GM12878 (cell line): ENCODE data around the gene ATG12. TPM values are rescaled to one million over a fixed set of nuclear protein-coding genes. Genes with fewer than 3 reads are reported as not detected.

Experiments
- BCLAF1 ChIP-seq: fragments of 450-650 bp; IDR thresholded peaks from 2 replicates; pipeline ENCODE4 v1.6.1; 2017; ENCODE audit warnings: antibody characterized with exemption, mild to moderate bottlenecking, moderate library complexity
- CEBPZ ChIP-seq: fragments of 150-350 bp; IDR thresholded peaks from 2 replicates; pipeline ENCODE4 v1.6.1; 2016; ENCODE audit warnings: low read depth, low read length
- E2F8 ChIP-seq: fragments of 450-650 bp; IDR thresholded peaks from 2 replicates; pipeline ENCODE4 v1.6.1; 2018; ENCODE audit warnings: mild to moderate bottlenecking, low read depth, moderate library complexity; ENCODE audit not compliant: partially characterized antibody
- KLF5 ChIP-seq: fragments of 450-650 bp; IDR thresholded peaks from 2 replicates; pipeline ENCODE4 v1.6.1; 2014; ENCODE audit warnings: mild to moderate bottlenecking; ENCODE audit not compliant: partially characterized antibody
- LARP7 ChIP-seq: fragments of 450-650 bp; IDR thresholded peaks from 2 replicates; pipeline ENCODE4 v1.6.1; 2017; ENCODE audit warnings: mild to moderate bottlenecking
- POLR2A ChIP-seq: IDR thresholded peaks from 2 replicates; pipeline ENCODE4 v1.6.1; 2011; ENCODE audit warnings: low read depth, mild to moderate bottlenecking, low read length
- WRNIP1 ChIP-seq: IDR thresholded peaks from 2 replicates; pipeline ENCODE4 v1.6.1; 2011; ENCODE audit warnings: low read depth, low read length, improper control_type of control experiment, borderline replicate concordance
- polyA plus RNA-seq, 11 experiments: library from polyadenylated mRNA; depleted of rRNA in 4 of 11; unstranded in 6 of 11; stranded (reverse) in 5 of 11; fragments of >200 nt; fragmentation: Nextera tagmentation in 4 of 11; fragmentation: Illumina TruSeq in 1 of 11; extraction: Ambion mirVana in 4 of 11; extraction: Trizol in 1 of 11; gene quantifications; 1 replicate in 1 of 11; 2 replicates in 10 of 11; pipeline versions ENCODE4 v1.2.1 to v1.2.3, GENCODE V29; 2011 to 2016; ENCODE audit warnings: inconsistent platforms in 2 of 11, missing spikeins in 2 of 11, low read depth in 1 of 11
- total RNA-seq, 4 experiments: library from RNA; depleted of rRNA in 3 of 4; stranded (reverse); fragments of >200 nt in 3 of 4; fragmentation: Illumina TruSeq in 1 of 4; extraction: Trizol in 1 of 4; gene quantifications; 2 replicates each; pipeline versions ENCODE4 v1.2.1 to v1.2.3, GENCODE V29; 2013 to 2021

The ATG12 gene
- total and polyA plus RNA-seq, 10 of the 15 experiments (the other 5 are each of a cell fraction or from before 2014, with no cell fraction given): 23.2 to 92.0 (median 58.6) TPM

GRCh38 chr5:115841382-115842088 is at the start of gene ATG12, which contains the start of gene AP3S1 (continued):
- no peak for TF ChIP-seq CEBPZ
- TF ChIP-seq KLF5: peak; percentile 96
- TF ChIP-seq E2F8: peak; percentile 65
- TF ChIP-seq WRNIP1: peak; percentile 88; the same call in 1 of the 2 replicates
- no peak for TF ChIP-seq LARP7
- peak; percentile 93 for TF ChIP-seq POLR2A
- peak; percentile 81 for TF ChIP-seq BCLAF1
